ENCODE results near the gene BTAF1. TPM values are rescaled to one million over a fixed set of nuclear protein-coding genes. Genes with fewer than 3 reads are reported as not detected.
"Not testable (repeated sequence)": the region's sequence is repeated elsewhere in the genome, so short reads cannot be mapped to it uniquely, and the experiment has no call there.

The BTAF1 gene
- total RNA-seq, 1 donor from 2014 or later = 34.6 TPM

DNA sequence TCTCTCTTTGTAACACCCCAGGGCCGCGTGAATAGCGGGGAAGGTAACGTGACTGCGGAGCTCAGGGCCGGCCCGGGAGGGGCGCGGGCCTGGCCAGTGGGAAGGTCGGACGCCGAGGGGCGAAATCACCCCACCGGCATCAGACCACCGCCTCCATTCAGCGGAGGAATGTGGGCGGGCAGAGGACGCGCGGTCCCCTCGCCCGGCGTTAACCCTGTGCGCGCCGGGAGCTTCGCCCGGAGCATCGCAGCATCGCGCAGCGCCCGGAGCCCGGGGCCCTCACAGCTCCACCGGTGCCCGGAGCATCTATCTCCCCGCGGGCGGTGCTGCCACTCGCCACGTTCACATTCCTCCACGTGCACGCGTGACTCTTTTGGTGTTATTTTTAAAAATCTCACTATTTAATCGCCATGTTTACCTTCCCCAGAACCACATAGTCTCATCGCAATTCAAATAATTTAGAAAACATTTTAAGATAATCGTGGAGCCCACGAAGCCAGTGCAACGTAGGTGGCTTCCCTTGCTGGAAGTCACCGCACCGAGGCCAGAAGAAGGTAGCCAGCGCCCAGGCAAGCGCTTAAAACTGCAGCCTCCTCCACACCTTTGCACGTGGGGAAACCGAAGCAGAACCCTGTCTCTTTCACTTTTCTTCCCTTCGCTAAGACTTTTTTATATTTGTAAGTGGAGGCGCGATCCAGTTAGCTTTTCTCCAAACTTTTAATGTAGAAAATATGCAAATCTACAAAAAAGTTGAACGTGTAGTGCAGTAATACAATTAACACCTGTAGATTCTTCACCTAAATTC, 36.1 kb upstream of the BTAF1 start:
- H3K27me3 Mint-ChIP-seq (ENCODE audit: unreplicated experiment) = no peaks in the 10 kb centered on the region
- no peak overlapping the region for H3K27ac Mint-ChIP-seq (ENCODE audit: unreplicated experiment)
- H3K36me3 Mint-ChIP-seq (ENCODE audit: unreplicated experiment) = no peaks in the 10 kb centered on the region
- peaks cover 27% of the 10 kb centered on the region for H3K4me1 Mint-ChIP-seq (ENCODE audit: unreplicated experiment)
- H3K9me3 Mint-ChIP-seq (ENCODE audit: unreplicated experiment) = no peaks in the 10 kb centered on the region
- H3K4me3 Mint-ChIP-seq (ENCODE audit: unreplicated experiment) = peak overlapping the region; percentile 79
- peak; percentile 83 for DNase-seq (ENCODE audit: extremely low spot score, unreplicated experiment)
- TF ChIP-seq, protein P1, sequence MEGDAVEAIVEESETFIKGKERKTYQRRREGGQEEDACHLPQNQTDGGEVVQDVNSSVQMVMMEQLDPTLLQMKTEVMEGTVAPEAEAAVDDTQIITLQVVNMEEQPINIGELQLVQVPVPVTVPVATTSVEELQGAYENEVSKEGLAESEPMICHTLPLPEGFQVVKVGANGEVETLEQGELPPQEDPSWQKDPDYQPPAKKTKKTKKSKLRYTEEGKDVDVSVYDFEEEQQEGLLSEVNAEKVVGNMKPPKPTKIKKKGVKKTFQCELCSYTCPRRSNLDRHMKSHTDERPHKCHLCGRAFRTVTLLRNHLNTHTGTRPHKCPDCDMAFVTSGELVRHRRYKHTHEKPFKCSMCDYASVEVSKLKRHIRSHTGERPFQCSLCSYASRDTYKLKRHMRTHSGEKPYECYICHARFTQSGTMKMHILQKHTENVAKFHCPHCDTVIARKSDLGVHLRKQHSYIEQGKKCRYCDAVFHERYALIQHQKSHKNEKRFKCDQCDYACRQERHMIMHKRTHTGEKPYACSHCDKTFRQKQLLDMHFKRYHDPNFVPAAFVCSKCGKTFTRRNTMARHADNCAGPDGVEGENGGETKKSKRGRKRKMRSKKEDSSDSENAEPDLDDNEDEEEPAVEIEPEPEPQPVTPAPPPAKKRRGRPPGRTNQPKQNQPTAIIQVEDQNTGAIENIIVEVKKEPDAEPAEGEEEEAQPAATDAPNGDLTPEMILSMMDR (IDR thresholded peaks at IDR 0.05) = no peak

DNA sequence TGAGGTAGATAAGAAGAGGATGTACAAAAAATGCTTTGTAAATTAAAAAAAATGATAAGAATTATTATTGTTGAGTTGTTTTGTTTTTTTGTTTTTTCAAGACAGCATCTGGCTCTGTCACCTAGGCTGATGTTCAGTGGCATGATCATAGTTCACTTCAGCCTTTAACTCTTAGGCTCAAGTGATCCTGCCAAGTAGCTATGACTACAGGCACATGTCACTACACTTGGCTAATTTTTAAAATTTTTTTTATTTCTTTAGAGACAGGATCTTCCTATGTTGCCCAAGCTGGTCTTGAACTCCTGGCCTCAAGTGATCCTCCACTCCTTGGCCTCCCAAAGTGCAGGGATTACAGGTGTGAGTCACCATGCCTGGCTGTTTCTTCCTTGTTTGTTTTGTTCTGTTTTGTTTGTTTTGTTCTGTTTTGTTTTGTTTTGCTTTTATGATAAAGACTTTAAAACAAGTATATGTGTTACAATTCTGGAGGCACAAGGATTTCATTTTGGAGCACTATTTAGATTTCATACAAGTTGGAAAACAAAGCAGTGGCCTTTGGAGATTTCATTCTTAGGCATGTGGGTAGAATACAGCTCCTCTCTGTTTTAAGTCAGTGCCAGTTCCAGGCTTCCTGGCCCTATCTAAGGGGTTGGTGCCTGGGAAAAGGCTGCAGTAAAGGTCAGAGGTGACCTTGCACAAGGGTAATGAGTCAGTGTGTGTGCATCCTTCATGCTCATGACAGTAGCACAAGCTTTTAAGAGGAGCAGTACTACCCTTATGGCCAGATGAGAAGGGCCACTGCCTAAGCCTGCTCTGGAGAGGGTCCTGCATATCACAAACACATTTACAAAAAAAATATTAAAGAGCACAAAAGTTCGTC, 32.2 kb upstream of the BTAF1 start:
- H3K4me1 Mint-ChIP-seq (ENCODE audit: unreplicated experiment) = peaks cover 13% of the 10 kb centered on the region
- no peaks in the 10 kb centered on the region for H3K36me3 Mint-ChIP-seq (ENCODE audit: unreplicated experiment)
- H3K27me3 Mint-ChIP-seq (ENCODE audit: unreplicated experiment) = no peaks in the 10 kb centered on the region
- H3K4me3 Mint-ChIP-seq (ENCODE audit: unreplicated experiment) = no peak overlapping the region
- no peaks in the 10 kb centered on the region for H3K9me3 Mint-ChIP-seq (ENCODE audit: unreplicated experiment)
- DNase-seq (ENCODE audit: extremely low spot score, unreplicated experiment) = no peak
- no peak overlapping the region for H3K27ac Mint-ChIP-seq (ENCODE audit: unreplicated experiment)
- TF ChIP-seq, protein P1 (IDR thresholded peaks at IDR 0.05) = no peak

DNA sequence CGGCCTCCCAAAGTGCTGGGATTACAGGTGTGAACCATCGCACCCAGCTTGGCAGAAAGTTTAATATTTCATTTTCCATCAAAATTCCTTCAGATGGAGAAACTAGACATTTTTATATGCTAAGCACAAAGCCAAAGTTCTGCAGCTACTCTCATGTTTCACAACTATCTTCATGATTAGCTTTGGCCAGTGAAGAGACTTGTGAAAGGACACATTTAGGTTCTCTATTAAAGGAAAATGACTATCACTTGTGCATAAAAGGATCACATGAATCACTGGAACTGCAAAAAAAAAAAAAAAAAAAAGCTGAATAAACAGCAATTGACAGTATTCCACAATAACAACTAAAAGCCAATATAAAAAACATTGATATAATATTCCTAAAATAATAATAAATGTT, 30.5 kb upstream of the BTAF1 start:
- TF ChIP-seq, protein P1 (IDR thresholded peaks at IDR 0.05) = no peak
- DNase-seq (ENCODE audit: extremely low spot score, unreplicated experiment) = no peak
- Mint-ChIP-seq H3K4me3 (ENCODE audit: unreplicated experiment) (no peak overlapping the region), H3K27ac (ENCODE audit: unreplicated experiment) (no peak overlapping the region), H3K9me3 (ENCODE audit: unreplicated experiment) (no peaks in the 10 kb centered on the region), H3K27me3 (ENCODE audit: unreplicated experiment) (no peaks in the 10 kb centered on the region), H3K36me3 (ENCODE audit: unreplicated experiment) (no peaks in the 10 kb centered on the region), H3K4me1 (ENCODE audit: unreplicated experiment) (peaks cover 2% of the 10 kb centered on the region)

DNA sequence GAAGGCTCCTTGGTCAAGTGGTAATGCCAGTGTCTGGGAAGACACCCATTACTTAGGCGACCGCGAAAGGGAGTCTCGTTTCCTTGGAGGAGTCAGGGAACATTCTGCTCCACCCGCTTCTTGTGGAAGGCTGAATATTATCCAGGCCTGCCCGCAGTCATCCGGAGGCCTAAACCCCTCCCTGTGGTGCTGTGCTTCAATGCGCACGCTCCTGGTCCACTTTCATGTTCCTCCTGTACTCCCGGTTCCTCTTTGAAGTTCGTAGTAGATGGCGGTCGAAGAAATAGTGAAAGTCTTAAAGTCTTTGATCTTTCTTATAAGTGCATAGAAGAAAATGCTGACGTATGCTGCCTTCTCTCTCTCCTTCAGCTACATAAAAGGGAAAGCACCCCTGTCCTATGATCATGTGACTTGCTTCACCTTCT, 29.3 kb upstream of the BTAF1 start:
- H3K27me3 Mint-ChIP-seq (ENCODE audit: unreplicated experiment); H3K9me3 Mint-ChIP-seq (ENCODE audit: unreplicated experiment); H3K4me3 Mint-ChIP-seq (ENCODE audit: unreplicated experiment); H3K36me3 Mint-ChIP-seq (ENCODE audit: unreplicated experiment); H3K4me1 Mint-ChIP-seq (ENCODE audit: unreplicated experiment); H3K27ac Mint-ChIP-seq (ENCODE audit: unreplicated experiment): not testable (repeated sequence)
- DNase-seq (ENCODE audit: extremely low spot score, unreplicated experiment) = peak; percentile 63

DNA sequence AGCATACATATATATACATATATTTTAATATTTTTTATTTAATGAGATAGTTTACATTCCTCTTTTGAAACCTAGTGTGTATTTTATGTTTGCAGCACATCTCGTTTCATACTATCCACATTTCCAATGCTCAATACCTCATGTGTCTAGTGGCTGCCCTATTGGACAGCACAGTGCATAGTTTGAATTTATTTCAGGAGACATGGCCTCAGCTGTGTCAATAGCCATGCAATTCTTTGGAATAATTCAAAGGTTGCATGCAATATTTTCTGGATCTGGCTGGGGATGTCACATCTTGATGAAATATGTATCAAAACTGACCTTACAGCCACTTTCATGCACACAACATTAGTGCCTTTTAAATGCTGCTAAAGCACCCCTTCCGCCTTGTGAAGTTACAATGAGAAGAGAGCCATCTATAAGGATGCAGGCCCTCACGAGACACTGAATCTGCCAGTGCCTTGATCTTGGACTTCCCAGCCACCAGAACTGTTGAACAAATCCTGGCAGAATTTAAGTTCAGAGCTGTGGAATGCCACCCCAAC, 27.3 kb upstream of the BTAF1 start:
- DNase-seq (ENCODE audit: extremely low spot score, unreplicated experiment) = no peak
- H3K4me1 Mint-ChIP-seq (ENCODE audit: unreplicated experiment) = no peaks in the 10 kb centered on the region
- no peaks in the 10 kb centered on the region for H3K9me3 Mint-ChIP-seq (ENCODE audit: unreplicated experiment)
- TF ChIP-seq, protein P1 (IDR thresholded peaks at IDR 0.05) = no peak
- H3K36me3 Mint-ChIP-seq (ENCODE audit: unreplicated experiment) = no peaks in the 10 kb centered on the region
- no peaks in the 10 kb centered on the region for H3K27me3 Mint-ChIP-seq (ENCODE audit: unreplicated experiment)
- no peak overlapping the region for H3K4me3 Mint-ChIP-seq (ENCODE audit: unreplicated experiment)
- H3K27ac Mint-ChIP-seq (ENCODE audit: unreplicated experiment) = no peak overlapping the region
